IgD-negative memory B cell (primary cell): ENCODE measurements around the gene ARHGAP44. TPM values are rescaled to one million over a fixed set of nuclear protein-coding genes. Genes with fewer than 3 reads are reported as not detected.

ENCODE experiments used
- H3K27ac Mint-ChIP-seq, 3 donors: one replicate each; pipeline ENCODE4 v1.8.0; 2020 to 2022; ENCODE audit warnings: mild to moderate bottlenecking in 3 of 3, mixed read lengths in 3 of 3, moderate library complexity in 1 of 3
- H3K27me3 Mint-ChIP-seq: one replicate; pipeline ENCODE4 v1.8.0; 2021; ENCODE audit warnings: mixed read lengths
- H3K36me3 Mint-ChIP-seq: one replicate; pipeline ENCODE4 v1.8.0; 2020; ENCODE audit warnings: mild to moderate bottlenecking, mixed read lengths
- H3K4me1 Mint-ChIP-seq, 3 donors: one replicate each; pipeline ENCODE4 v1.8.0; 2020 to 2022; ENCODE audit warnings: mixed read lengths in 3 of 3, mild to moderate bottlenecking in 1 of 3
- H3K4me3 Mint-ChIP-seq, 4 donors: one replicate each; pipeline ENCODE4 v1.8.0; 2020 to 2022; ENCODE audit warnings: mild to moderate bottlenecking in 4 of 4, mixed read lengths in 4 of 4, moderate library complexity in 3 of 4
- H3K9me3 Mint-ChIP-seq, 3 donors: one replicate each; pipeline ENCODE4 v1.8.0; 2020 to 2021; ENCODE audit warnings: mixed read lengths in 3 of 3, mild to moderate bottlenecking in 1 of 3
- polyA plus RNA-seq: library from polyadenylated mRNA; unstranded; fragments of 300-500 nt; fragmentation: Illumina TruSeq; gene quantifications from one replicate; pipeline ENCODE4 v1.2.3, GENCODE V29; 2021

The ARHGAP44 gene
- polyA plus RNA-seq, 1 donor from 2014 or later, result 0.90 TPM

DNA sequence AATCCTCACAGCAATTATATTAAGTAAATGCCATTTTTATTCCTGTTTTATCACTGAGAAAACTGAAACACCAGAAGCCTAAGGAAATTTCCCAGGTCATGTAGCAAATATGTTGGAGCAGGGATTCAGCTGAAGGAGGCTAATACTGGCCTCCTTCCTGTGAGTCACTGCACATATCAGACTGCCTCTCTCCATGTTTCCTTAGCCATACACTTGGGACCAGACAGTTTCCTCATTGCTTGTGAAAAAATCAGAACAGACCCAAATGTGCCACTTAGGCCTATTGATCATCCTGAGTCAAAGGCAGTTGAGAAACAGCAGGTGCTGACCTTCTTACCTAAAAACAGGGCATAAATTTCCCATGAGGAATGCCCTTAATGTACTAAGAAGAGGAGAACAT lies 247.5 kb downstream of the ARHGAP44 start:
- H3K36me3 Mint-ChIP-seq, result peaks cover 2% of the 10 kb centered on the region
- H3K27me3 Mint-ChIP-seq, result peaks cover 15% of the 10 kb centered on the region
- peaks cover under 1 to 2% (median 1%) of the 10 kb centered on the region in 3 donors for H3K4me1 Mint-ChIP-seq
- peaks cover 0 to 30% (median 9%) of the 10 kb centered on the region in 3 donors for H3K9me3 Mint-ChIP-seq
- no peak overlapping the region for H3K4me3 Mint-ChIP-seq
- H3K27ac Mint-ChIP-seq, result no peak overlapping the region

DNA sequence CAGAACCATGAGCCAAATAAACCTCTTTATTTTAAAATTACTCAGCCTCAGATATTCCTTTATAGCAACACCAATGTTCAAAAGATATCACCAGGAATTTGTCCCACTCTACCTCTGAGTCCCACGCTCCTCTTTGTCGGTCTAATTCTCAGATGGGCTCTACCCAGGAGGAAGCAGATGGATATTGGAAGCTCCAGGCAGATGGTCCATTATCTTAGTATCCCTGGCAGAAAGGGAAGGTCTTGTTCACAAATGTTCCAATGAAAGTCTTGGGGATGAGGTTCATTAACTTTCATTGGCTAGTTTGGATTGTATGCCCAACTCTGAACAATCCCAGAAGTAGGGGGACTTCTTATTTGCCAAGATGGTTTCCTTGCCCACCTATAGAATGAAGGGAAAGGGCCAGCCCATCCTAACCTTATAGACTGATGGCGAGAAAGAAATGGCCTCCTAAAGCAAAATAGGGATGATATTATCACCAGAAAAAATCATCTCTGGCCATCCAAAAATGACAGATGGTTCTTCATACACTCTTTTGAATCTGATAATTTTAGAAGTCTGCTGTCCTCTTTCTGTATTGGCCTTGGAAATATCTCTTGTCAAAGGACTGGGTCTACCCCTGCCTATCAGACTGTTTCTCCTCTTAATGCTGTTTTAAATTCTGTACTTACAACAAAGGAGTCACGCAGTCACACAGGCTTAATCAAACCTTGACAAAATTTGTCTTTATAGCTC lies 249.8 kb downstream of the ARHGAP44 start:
- H3K27ac Mint-ChIP-seq, result no peak overlapping the region
- H3K9me3 Mint-ChIP-seq, result peaks cover 0 to 28% (median 9%) of the 10 kb centered on the region in 3 donors
- peaks cover 2% of the 10 kb centered on the region for H3K36me3 Mint-ChIP-seq
- no peak overlapping the region for H3K4me3 Mint-ChIP-seq
- H3K27me3 Mint-ChIP-seq, result peaks cover 20% of the 10 kb centered on the region
- H3K4me1 Mint-ChIP-seq, result no peaks in the 10 kb centered on the region

Other genes starting within 250 kb of the ARHGAP44 start
- not detected for gene MYOCD, start 123.6 kb upstream of the ARHGAP44 start, polyA plus RNA-seq
- 56.3 TPM for gene ELAC2, start 228.5 kb downstream of the ARHGAP44 start, polyA plus RNA-seq